WTC11 (cell line): Measurements from ENCODE around the gene PAAF1. TPM values are rescaled to one million over a fixed set of nuclear protein-coding genes. Genes with fewer than 3 reads are reported as not detected.

Experiments
- ATAC-seq: fragments of 200-7000 bp; cut with Tn5 transposase; 2 replicates; pipeline ENCODE4 v1.10.0; 2021; ENCODE audit warnings: mild to moderate bottlenecking, moderate library complexity
- CTCF ChIA-PET: fragments of 300-600 bp; sonication (Branson Sonifier 250); formaldehyde crosslinking; loops from one replicate; lab custom pipeline; 2021; ENCODE audit warnings: antibody characterized with exemption; lab: Charles Lee
- POLR2A ChIA-PET: fragments of 350-600 bp; sonication (Branson Sonifier 250); formaldehyde crosslinking; loops from one replicate; lab custom pipeline; 2021; ENCODE audit warnings: antibody characterized with exemption; lab: Charles Lee
- DNase-seq: peaks from one replicate; pipeline ENCODE4 v3.0.0; 2021; ENCODE audit warnings: low spot score
- H3K27ac Mint-ChIP-seq: 2 replicates; pipeline ENCODE4 v1.8.0; 2021; ENCODE audit warnings: mixed read lengths
- H3K27me3 Mint-ChIP-seq: 2 replicates; pipeline ENCODE4 v1.8.0; 2021; ENCODE audit warnings: low read depth, mild to moderate bottlenecking, moderate library complexity, mixed read lengths
- H3K36me3 Mint-ChIP-seq: 2 replicates; pipeline ENCODE4 v1.8.0; 2021; ENCODE audit warnings: mixed read lengths
- H3K4me1 Mint-ChIP-seq: 2 replicates; pipeline ENCODE4 v1.8.0; 2022; ENCODE audit warnings: mixed read lengths
- H3K4me3 Mint-ChIP-seq: 2 replicates; pipeline ENCODE4 v1.8.0; 2021; ENCODE audit warnings: mild to moderate bottlenecking, moderate library complexity, mixed read lengths
- H3K9me3 Mint-ChIP-seq: 2 replicates; pipeline ENCODE4 v1.8.0; 2021; ENCODE audit warnings: mixed read lengths
- ATF1 ChIP-seq: sonication (generic); formaldehyde crosslinking; IDR thresholded peaks from 2 replicates; pipeline ENCODE4 v1.8.1; 2023; ENCODE audit warnings: mild to moderate bottlenecking, moderate library complexity, missing genetic modification reagents
- ATF3 ChIP-seq: sonication (generic); formaldehyde crosslinking; conservative IDR thresholded peaks from 2 replicates; pipeline ENCODE4 v1.8.1; 2022; ENCODE audit warnings: mild to moderate bottlenecking, missing genetic modification reagents
- ATF6 ChIP-seq: sonication (generic); formaldehyde crosslinking; IDR thresholded peaks from 2 replicates; pipeline ENCODE4 v1.8.1; 2023; ENCODE audit warnings: mild to moderate bottlenecking, missing genetic modification reagents
- E2F1 ChIP-seq: sonication (generic); formaldehyde crosslinking; IDR thresholded peaks from 2 replicates; pipeline ENCODE4 v1.8.0; 2022; ENCODE audit warnings: mild to moderate bottlenecking, missing genetic modification reagents
- E2F4 ChIP-seq: sonication (generic); formaldehyde crosslinking; IDR thresholded peaks from 2 replicates; pipeline ENCODE4 v1.8.1; 2022; ENCODE audit warnings: low read depth, mild to moderate bottlenecking, moderate library complexity, missing genetic modification reagents, borderline replicate concordance
- ERG ChIP-seq: fragments of 250-450 bp; sonication (Bioruptor Pico); IDR thresholded peaks from 2 replicates; pipeline ENCODE4 v1.8.0; 2021; ENCODE audit warnings: mild to moderate bottlenecking
- ESRRA ChIP-seq: sonication (generic); formaldehyde crosslinking; IDR thresholded peaks from 2 replicates; pipeline ENCODE4 v1.8.1; 2022; ENCODE audit warnings: mild to moderate bottlenecking, missing genetic modification reagents, borderline replicate concordance
- FOXP1 ChIP-seq: sonication (generic); formaldehyde crosslinking; IDR thresholded peaks from 2 replicates; pipeline ENCODE4 v1.8.0; 2022; ENCODE audit warnings: missing genetic modification reagents, mild to moderate bottlenecking, moderate library complexity, borderline replicate concordance
- IRF2 ChIP-seq: sonication (generic); formaldehyde crosslinking; IDR thresholded peaks from 2 replicates; pipeline ENCODE4 v1.8.0; 2022; ENCODE audit warnings: low read depth, missing genetic modification reagents, borderline replicate concordance
- SMAD3 ChIP-seq: sonication (generic); formaldehyde crosslinking; IDR thresholded peaks from 2 replicates; pipeline ENCODE4 v1.8.0; 2022; ENCODE audit warnings: missing genetic modification reagents, mild to moderate bottlenecking, borderline replicate concordance
- SMAD4 ChIP-seq: sonication (generic); formaldehyde crosslinking; IDR thresholded peaks from 2 replicates; pipeline ENCODE4 v1.8.0; 2022; ENCODE audit warnings: mild to moderate bottlenecking, missing genetic modification reagents
- SP1 ChIP-seq: sonication (generic); formaldehyde crosslinking; conservative IDR thresholded peaks from 2 replicates; pipeline ENCODE4 v1.8.1; 2022; ENCODE audit warnings: missing genetic modification reagents
- TEAD1 ChIP-seq: sonication (generic); formaldehyde crosslinking; IDR thresholded peaks from 2 replicates; pipeline ENCODE4 v1.8.0; 2022; ENCODE audit warnings: mild to moderate bottlenecking, missing genetic modification reagents
- ZBTB43 ChIP-seq: sonication (generic); formaldehyde crosslinking; IDR thresholded peaks from 2 replicates; pipeline ENCODE4 v1.8.1; 2023; ENCODE audit warnings: mild to moderate bottlenecking, missing genetic modification reagents
- ZNF138 ChIP-seq: sonication (generic); formaldehyde crosslinking; conservative IDR thresholded peaks from 2 replicates; pipeline ENCODE4 v1.8.1; 2022; ENCODE audit warnings: mild to moderate bottlenecking, moderate library complexity, missing genetic modification reagents
- ZNF423 ChIP-seq: fragments of 250-450 bp; sonication (Bioruptor Pico); IDR thresholded peaks from 2 replicates; pipeline ENCODE4 v2.1.2; 2022; ENCODE audit warnings: mild to moderate bottlenecking, moderate library complexity
- total RNA-seq: library from RNA; stranded (reverse); gene quantifications from 3 replicates; pipeline ENCODE4 v1.2.3, GENCODE V29; 2021

The PAAF1 gene
- total RNA-seq, 1 experiment from 2014 or later: 27.7 TPM

- H3K27me3 Mint-ChIP-seq: no peaks in the 10 kb centered on the region
These were observed 10.7 kb upstream of the PAAF1 start for GRCh38 chr11:73866095-73866579.

More at GRCh38 chr11:73866095-73866579, 10.7 kb upstream of the PAAF1 start:
- CTCF ChIA-PET: interaction anchor here (0.7 to 2.0 kb wide), 3 partner anchors 65 to 105 kb away, joined by 3 to 9 read pairs (median 3); partner anchors contain the start of gene RAB6A
- POLR2A ChIA-PET: interaction anchor here (0.8 kb wide), 1 partner anchor 10 kb away, joined by 3 read pairs; no protein-coding TSS in a partner anchor
- DNase-seq: no peak
- no peak overlapping the region for H3K4me3 Mint-ChIP-seq
- peaks cover 10% of the 10 kb centered on the region for H3K36me3 Mint-ChIP-seq
- ATAC-seq: no peak
- H3K4me1 Mint-ChIP-seq: peaks cover 5% of the 10 kb centered on the region; the same call in 1 of the 2 replicates
- no peak for TF ChIP-seq ATF1
- TF ChIP-seq E2F1 (CRISPR knock-in tag): no peak
- no peak for TF ChIP-seq SMAD4
- TF ChIP-seq ATF6 (CRISPR knock-in tag): no peak
- TF ChIP-seq ZNF138 (CRISPR knock-in tag): no peak
- no peak for TF ChIP-seq TEAD1 (CRISPR knock-in tag)
- TF ChIP-seq FOXP1 (CRISPR knock-in tag): no peak
- no peak for TF ChIP-seq ATF3 (CRISPR knock-in tag)
- no peak for TF ChIP-seq ESRRA
- TF ChIP-seq ZNF423 (CRISPR knock-in tag): no peak
- no peak for TF ChIP-seq SMAD3
- TF ChIP-seq ERG (CRISPR knock-in tag): no peak
- TF ChIP-seq SP1 (CRISPR knock-in tag): no peak
- no peak for TF ChIP-seq IRF2 (CRISPR knock-in tag)
- no peak for TF ChIP-seq ZBTB43 (CRISPR knock-in tag)
- TF ChIP-seq E2F4 (CRISPR knock-in tag): no peak
- TF ChIP-seq, all 79 proteins: peak for 0
- H3K27ac Mint-ChIP-seq: no peak overlapping the region
- no peaks in the 10 kb centered on the region for H3K9me3 Mint-ChIP-seq
